HepG2 (cell line): Measurements from ENCODE around the gene OR56A3. TPM values are rescaled to one million over a fixed set of nuclear protein-coding genes. Genes with fewer than 3 reads are reported as not detected.

ENCODE experiments used
- ATAC-seq: fragments of 200-7000 bp; cut with Tn5 transposase; 3 replicates; pipeline ENCODE4 v1.9.1; 2020; ENCODE audit warnings: mild to moderate bottlenecking, moderate library complexity
- BruUV-seq: library from RNA; stranded (reverse); fragments of 400-500 nt; replicated peaks from 2 replicates; lab custom pipeline; 2021; lab: Mats Ljungman, UMichigan
- CTCF ChIA-PET: fragments of 300-600 bp; formaldehyde crosslinking; extraction: SDS; loops from one replicate; lab custom pipeline; 2021; ENCODE audit warnings: low total read pairs, inconsistent platforms, low intra/inter-chr PET ratio; lab: Yijun Ruan, JAX
- POLR2A ChIA-PET: fragments of 350-600 bp; sonication (Branson Sonifier 250); formaldehyde crosslinking; loops from one replicate; lab custom pipeline; 2020; ENCODE audit warnings: antibody characterized with exemption, inconsistent platforms; lab: Yijun Ruan, JAX
- DNase-seq: peaks from one replicate; pipeline ENCODE4 v3.0.0-alpha.2; 2015; ENCODE audit warnings: low spot score
- FAIRE-seq: peaks from 3 replicates; lab custom pipeline; 2011; peaks lifted over from hg19 to GRCh38; lab: Jason Lieb, UNC
- H2AFZ ChIP-seq: one replicate; pipeline ENCODE4 v1.6.1; 2011; ENCODE audit warnings: low read length, inconsistent platforms
- H3K27ac ChIP-seq: fragments of 300-600 bp; 3 replicates; pipeline ENCODE4 v1.8.0; 2011; ENCODE audit warnings: mixed run types, mild to moderate bottlenecking, mixed read lengths, low read length, inconsistent platforms; ENCODE audit not compliant: insufficient read depth; ENCODE audit errors: extremely low read length
- H3K27me3 ChIP-seq, 2 experiments: fragments of 200-600 bp in 1 of 2; 2 replicates in 1 of 2; 3 replicates in 1 of 2; pipeline versions ENCODE4 v1.6.0 to v1.8.0; 2011; ENCODE audit warnings: low read length in 2 of 2, mild to moderate bottlenecking in 2 of 2, moderate library complexity in 2 of 2, inconsistent platforms in 1 of 2; ENCODE audit not compliant: insufficient read depth in 2 of 2, control insufficient read depth in 1 of 2
- H3K36me3 ChIP-seq, 2 experiments: fragments of 200-600 bp in 1 of 2; replicated peaks in 1 of 2; 2 replicates in 1 of 2; 3 replicates in 1 of 2; pipeline versions ENCODE4 v1.5.1 to v1.8.0; 2011; ENCODE audit warnings: low read length in 2 of 2, inconsistent platforms in 1 of 2; ENCODE audit not compliant: insufficient read depth in 2 of 2, control insufficient read depth in 1 of 2
- H3K4me1 ChIP-seq: 2 replicates; pipeline ENCODE4 v1.5.1; 2012; ENCODE audit warnings: low read length, inconsistent platforms; ENCODE audit not compliant: insufficient read depth
- H3K4me2 ChIP-seq: 2 replicates; pipeline ENCODE4 v1.6.0; 2011; ENCODE audit warnings: low read depth, low read length, inconsistent platforms
- H3K4me3 ChIP-seq, 3 experiments: fragments of 200-600 bp in 1 of 3; sonication (generic), shearing (Covaris generic) in 1 of 3; replicated peaks in 1 of 3; 2 replicates each; pipeline ENCODE4 v1.5.1; 2011 to 2016; ENCODE audit warnings: low read length in 3 of 3, inconsistent platforms in 2 of 3, low read depth in 2 of 3, mild to moderate bottlenecking in 2 of 3, control low read depth in 1 of 3, mixed read lengths in 1 of 3; ENCODE audit not compliant: insufficient read depth in 1 of 3
- H3K79me2 ChIP-seq: one replicate; pipeline ENCODE4 v1.6.1; 2011; ENCODE audit warnings: low read length, inconsistent platforms; ENCODE audit not compliant: insufficient read depth
- H3K9ac ChIP-seq: 2 replicates; pipeline ENCODE4 v1.6.0; 2011; ENCODE audit warnings: mild to moderate bottlenecking, low read depth, low read length, inconsistent platforms; ENCODE audit not compliant: insufficient read depth
- H3K9me3 ChIP-seq: 2 replicates; pipeline ENCODE4 v1.5.1; 2012; ENCODE audit warnings: mild to moderate bottlenecking, low read length
- H4K20me1 ChIP-seq: 2 replicates; pipeline ENCODE4 v1.6.0; 2011; ENCODE audit warnings: inconsistent platforms, mild to moderate bottlenecking, low read length, moderate library complexity; ENCODE audit not compliant: insufficient read depth
- HMGA1 ChIP-seq: sonication (generic); formaldehyde crosslinking; conservative IDR thresholded peaks from 2 replicates; pipeline ENCODE4 v1.4.0; 2020; ENCODE audit warnings: missing genetic modification reagents
- HNF4G ChIP-seq, 2 experiments: sonication (generic) in 1 of 2; formaldehyde crosslinking in 1 of 2; IDR thresholded peaks; 2 replicates each; pipeline versions ENCODE4 v1.4.0 to v1.6.1; 2011 to 2020; ENCODE audit warnings: borderline replicate concordance in 2 of 2, low read depth in 2 of 2, mild to moderate bottlenecking in 2 of 2, low read length in 1 of 2, missing genetic modification reagents in 1 of 2, moderate library complexity in 1 of 2
- MAFK ChIP-seq, 2 experiments: IDR thresholded peaks in 1 of 2; conservative IDR thresholded peaks in 1 of 2; 2 replicates each; pipeline ENCODE4 v1.6.1; 2011; ENCODE audit warnings: improper control_type of control experiment in 2 of 2, low read length in 2 of 2
- MEIS2 ChIP-seq: sonication (generic); formaldehyde crosslinking; IDR thresholded peaks from 2 replicates; pipeline ENCODE4 v1.9.0; 2021; ENCODE audit warnings: mild to moderate bottlenecking, missing genetic modification reagents
- NFYB ChIP-seq: sonication (generic); formaldehyde crosslinking; IDR thresholded peaks from 2 replicates; pipeline ENCODE4 v1.4.0; 2020; ENCODE audit warnings: missing genetic modification reagents
- PAX8 ChIP-seq: sonication (generic); formaldehyde crosslinking; IDR thresholded peaks from 2 replicates; pipeline ENCODE4 v1.8.0; 2022; ENCODE audit warnings: mild to moderate bottlenecking, missing genetic modification reagents, borderline replicate concordance
- PRMT3 ChIP-seq: sonication (generic); formaldehyde crosslinking; IDR thresholded peaks from 2 replicates; pipeline ENCODE4 v1.8.1; 2022; ENCODE audit warnings: low read depth, mild to moderate bottlenecking, moderate library complexity, missing genetic modification reagents, borderline replicate concordance
- SP4 ChIP-seq: sonication (generic); formaldehyde crosslinking; IDR thresholded peaks from 2 replicates; pipeline ENCODE4 v1.8.1; 2023; ENCODE audit warnings: mild to moderate bottlenecking, missing genetic modification reagents
- ZFY ChIP-seq: sonication (generic); formaldehyde crosslinking; IDR thresholded peaks from 2 replicates; pipeline ENCODE4 v1.4.0; 2020; ENCODE audit warnings: missing genetic modification reagents
- ZNF101 ChIP-seq: sonication (generic); formaldehyde crosslinking; IDR thresholded peaks from 2 replicates; pipeline ENCODE4 v1.4.0; 2020; ENCODE audit warnings: mild to moderate bottlenecking, low read depth, missing genetic modification reagents, borderline replicate concordance
- ZNF274 ChIP-seq: sonication (generic); formaldehyde crosslinking; IDR thresholded peaks from 2 replicates; pipeline ENCODE4 v1.5.1; 2020; ENCODE audit warnings: mild to moderate bottlenecking, missing genetic modification reagents
- ZNF333 ChIP-seq: sonication (generic); formaldehyde crosslinking; IDR thresholded peaks from 2 replicates; pipeline ENCODE4 v1.4.0; 2020; ENCODE audit warnings: mild to moderate bottlenecking, missing genetic modification reagents, borderline replicate concordance
- ZNF44 ChIP-seq: sonication (generic); formaldehyde crosslinking; IDR thresholded peaks from 2 replicates; pipeline ENCODE4 v1.5.1; 2020; ENCODE audit warnings: mild to moderate bottlenecking, missing genetic modification reagents
- ZZZ3 ChIP-seq: sonication (generic); formaldehyde crosslinking; IDR thresholded peaks from 2 replicates; pipeline ENCODE4 v1.4.0; 2020; ENCODE audit warnings: missing genetic modification reagents, mild to moderate bottlenecking, borderline replicate concordance
- WGBS: methylation state at CpG from one replicate; pipeline ENCODE4 v1.1.6; 2017; ENCODE audit warnings: low lambda C conversion rate; 5-methylcytosine and 5-hydroxymethylcytosine counted together
- in situ Hi-C: cut with HindIII; loops from 2 replicates; pipeline ENCODE4 v1.10.0; 2017; ENCODE audit warnings: low pct_unique_long_range_greater_than_20kb; ENCODE audit not compliant: extremely low pct_ligation_motif_present
- intact Hi-C: fragments of 100-400 bp; cut with micrococcal nuclease; formaldehyde crosslinking; loops from one replicate; pipeline ENCODE4 v1.10.0; 2022; ENCODE audit not compliant: unreplicated experiment
- polyA plus RNA-seq, 8 experiments: library from polyadenylated mRNA; depleted of rRNA in 3 of 8; stranded (reverse) in 7 of 8; unstranded in 1 of 8; fragments of >200 nt; fragmentation: Illumina TruSeq in 4 of 8; extraction: Trizol in 4 of 8; gene quantifications; 2 replicates each; pipeline versions ENCODE4 v1.2.1 to v1.2.3, GENCODE V29; 2011 to 2016; ENCODE audit warnings: low read depth in 4 of 8, missing spikeins in 1 of 8, mixed read lengths in 1 of 8; ENCODE audit not compliant: insufficient read depth in 1 of 8
- total RNA-seq, 5 experiments: library from RNA; depleted of rRNA; stranded (reverse); fragments of >200 nt; fragmentation: Illumina TruSeq; extraction: Trizol; gene quantifications; 2 replicates each; pipeline ENCODE4 v1.2.3, GENCODE V29; 2016; ENCODE audit warnings: low read depth in 1 of 5

OR56A3 gene
- total and polyA plus RNA-seq, 2 of the 13 experiments (the other 11 are each of a cell fraction or from before 2014, with no cell fraction given), result not detected

GRCh38 chr11:5922749-5923426, 19.2 kb upstream of the OR56A3 start:
- Histone ChIP-seq H3K36me3 (no peaks in the 10 kb centered on the region), H3K27ac (no peak overlapping the region), H3K79me2 (no peaks in the 10 kb centered on the region), H3K9ac (no peak overlapping the region), H3K9me3 (no peaks in the 10 kb centered on the region), H3K4me3 (no peak overlapping the region), H2AFZ (no peak overlapping the region), H4K20me1 (no peaks in the 10 kb centered on the region), H3K4me2 (no peak overlapping the region)
- no TSS peak for BruUV-seq
- ATAC-seq (no peak), FAIRE-seq (no peak), DNase-seq (no peak)
- intact Hi-C loops, result no loop called here
- POLR2A ChIA-PET, result no interaction called here
- TF ChIP-seq ZNF44 (CRISPR knock-in tag) (no peak), ZNF274 (CRISPR knock-in tag) (no peak), ZNF333 (CRISPR knock-in tag) (no peak), ZNF101 (no peak), NFYB (CRISPR knock-in tag) (no peak), HMGA1 (CRISPR knock-in tag) (no peak), MEIS2 (no peak), PRMT3 (no peak), ZFY (CRISPR knock-in tag) (no peak), PAX8 (CRISPR knock-in tag) (no peak), HNF4G (IDR thresholded peaks at IDR 0.05; ENCODE audit: borderline replicate concordance, low read depth, low read length) (no peak), HNF4G (CRISPR knock-in tag; IDR thresholded peaks at IDR 0.05; ENCODE audit: borderline replicate concordance, low read depth) (no peak), SP4 (CRISPR knock-in tag) (no peak), ZZZ3 (no peak), MAFK (conservative IDR thresholded peaks at IDR 0.05 in 1 of 2, IDR thresholded peaks at IDR 0.05 in 1 of 2; ENCODE audit: low read length in 2 of 2) (no peak)
- TF ChIP-seq, all 625 proteins: peak for 0
- CTCF ChIA-PET, result no interaction called here
- in situ Hi-C loops, result no loop called here
- WGBS, result 8% methylated on average over 1 of the region's 2 CpGs
- Histone ChIP-seq H3K4me1 (no peaks in the 10 kb centered on the region), H3K27me3 (no peaks in the 10 kb centered on the region)
